VCaP (cell line): ENCODE measurements around the gene FER.

Experiments
- H3K27ac ChIP-seq: fragments of 450-650 bp; 2 replicates; pipeline ENCODE4 v1.5.1; 2017
- TF ChIP-seq, protein P1 (sequence below): fragments of 450-650 bp; conservative IDR thresholded peaks from 2 replicates; pipeline ENCODE4 v1.5.1; 2017; ENCODE audit warnings: mild to moderate bottlenecking, moderate library complexity

FER gene

DNA sequence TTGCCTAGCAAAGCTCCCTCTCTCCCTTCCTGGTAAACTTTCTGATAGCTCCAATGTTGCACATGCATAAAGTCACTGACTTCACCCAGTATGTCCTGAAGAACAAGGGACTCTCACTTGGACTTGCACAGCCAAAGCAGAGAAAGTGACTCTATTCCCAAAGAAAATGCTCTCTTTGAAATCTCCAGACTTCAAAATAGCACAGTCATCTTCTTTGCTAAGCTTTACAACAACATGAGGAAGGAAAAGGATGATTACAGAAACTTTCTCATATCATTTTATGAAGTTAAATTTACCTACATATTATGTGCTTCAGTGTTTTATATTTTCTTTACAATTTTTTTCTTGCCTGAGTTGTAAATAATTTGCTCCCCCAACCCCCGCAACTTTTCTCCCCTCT, 397.4 kb downstream of the FER start:
- TF ChIP-seq, protein P1, sequence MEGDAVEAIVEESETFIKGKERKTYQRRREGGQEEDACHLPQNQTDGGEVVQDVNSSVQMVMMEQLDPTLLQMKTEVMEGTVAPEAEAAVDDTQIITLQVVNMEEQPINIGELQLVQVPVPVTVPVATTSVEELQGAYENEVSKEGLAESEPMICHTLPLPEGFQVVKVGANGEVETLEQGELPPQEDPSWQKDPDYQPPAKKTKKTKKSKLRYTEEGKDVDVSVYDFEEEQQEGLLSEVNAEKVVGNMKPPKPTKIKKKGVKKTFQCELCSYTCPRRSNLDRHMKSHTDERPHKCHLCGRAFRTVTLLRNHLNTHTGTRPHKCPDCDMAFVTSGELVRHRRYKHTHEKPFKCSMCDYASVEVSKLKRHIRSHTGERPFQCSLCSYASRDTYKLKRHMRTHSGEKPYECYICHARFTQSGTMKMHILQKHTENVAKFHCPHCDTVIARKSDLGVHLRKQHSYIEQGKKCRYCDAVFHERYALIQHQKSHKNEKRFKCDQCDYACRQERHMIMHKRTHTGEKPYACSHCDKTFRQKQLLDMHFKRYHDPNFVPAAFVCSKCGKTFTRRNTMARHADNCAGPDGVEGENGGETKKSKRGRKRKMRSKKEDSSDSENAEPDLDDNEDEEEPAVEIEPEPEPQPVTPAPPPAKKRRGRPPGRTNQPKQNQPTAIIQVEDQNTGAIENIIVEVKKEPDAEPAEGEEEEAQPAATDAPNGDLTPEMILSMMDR = no peak
- no peak overlapping the region for H3K27ac ChIP-seq

DNA sequence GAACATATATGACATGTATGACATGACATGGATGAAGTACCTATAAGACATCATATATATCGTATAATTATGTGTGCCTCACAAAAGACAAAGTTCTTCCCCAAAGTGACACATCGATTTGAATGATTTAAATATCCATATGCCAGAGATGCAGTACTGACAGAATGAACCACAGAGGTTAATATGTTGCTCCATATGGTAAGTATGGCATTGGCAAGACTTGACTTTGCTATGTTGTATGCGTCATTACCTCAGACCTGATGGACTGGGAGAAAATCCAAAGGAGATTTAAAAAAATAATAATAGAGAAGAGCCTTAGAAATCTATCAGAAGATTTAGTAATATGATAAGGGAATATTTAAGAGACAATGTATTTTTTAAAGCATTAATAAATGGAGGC, 398.9 kb downstream of the FER start:
- no peak overlapping the region for H3K27ac ChIP-seq
- TF ChIP-seq, protein P1 = no peak

- no peak overlapping the region for H3K27ac ChIP-seq
- TF ChIP-seq, protein P1 = no peak
Observed at GRCh38 chr5:109152565-109152964, 404.9 kb downstream of the FER start.

DNA sequence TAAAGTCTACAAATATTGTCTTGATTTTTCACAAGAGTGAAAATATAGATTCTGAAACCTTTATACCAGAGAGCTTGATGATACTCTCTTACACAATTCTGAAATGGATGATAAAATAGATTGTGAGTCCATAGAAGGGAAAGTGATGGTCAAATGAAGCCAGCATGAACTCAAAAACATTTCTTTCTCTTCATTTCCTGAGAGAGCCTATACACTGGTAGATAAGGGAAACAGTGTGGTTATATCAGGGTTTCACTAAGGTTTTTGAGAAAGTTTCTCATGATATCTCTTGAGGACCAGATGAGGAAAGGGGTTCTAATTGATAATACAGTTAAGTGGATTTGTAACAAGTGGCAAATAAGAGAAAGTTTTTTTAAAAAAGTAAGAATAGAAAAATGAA, 407.9 kb downstream of the FER start:
- TF ChIP-seq, protein P1 = no peak
- H3K27ac ChIP-seq = no peak overlapping the region

DNA sequence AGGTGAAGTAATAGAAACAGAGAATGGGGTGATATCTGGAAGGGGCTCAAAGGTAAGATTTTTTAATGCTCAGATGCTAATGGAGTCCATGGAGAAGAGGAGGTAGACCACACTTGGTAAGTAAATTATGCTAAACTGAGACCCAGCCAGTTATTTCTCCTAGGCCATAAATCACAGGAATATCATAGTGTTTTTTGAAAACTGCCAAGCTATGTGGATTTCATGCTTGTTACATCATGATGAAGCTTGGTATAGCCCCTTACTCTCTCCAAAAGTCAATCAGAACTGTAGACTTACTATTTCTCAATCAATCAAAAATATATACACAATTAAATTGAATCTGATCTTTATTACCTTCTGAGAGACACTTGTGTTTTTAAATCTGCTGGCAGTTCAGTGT, 409.2 kb downstream of the FER start:
- TF ChIP-seq, protein P1 = no peak
- no peak overlapping the region for H3K27ac ChIP-seq

GRCh38 chr5:109160468-109160867, 412.8 kb downstream of the FER start:
- TF ChIP-seq, protein P1 = no peak
- no peak overlapping the region for H3K27ac ChIP-seq

DNA sequence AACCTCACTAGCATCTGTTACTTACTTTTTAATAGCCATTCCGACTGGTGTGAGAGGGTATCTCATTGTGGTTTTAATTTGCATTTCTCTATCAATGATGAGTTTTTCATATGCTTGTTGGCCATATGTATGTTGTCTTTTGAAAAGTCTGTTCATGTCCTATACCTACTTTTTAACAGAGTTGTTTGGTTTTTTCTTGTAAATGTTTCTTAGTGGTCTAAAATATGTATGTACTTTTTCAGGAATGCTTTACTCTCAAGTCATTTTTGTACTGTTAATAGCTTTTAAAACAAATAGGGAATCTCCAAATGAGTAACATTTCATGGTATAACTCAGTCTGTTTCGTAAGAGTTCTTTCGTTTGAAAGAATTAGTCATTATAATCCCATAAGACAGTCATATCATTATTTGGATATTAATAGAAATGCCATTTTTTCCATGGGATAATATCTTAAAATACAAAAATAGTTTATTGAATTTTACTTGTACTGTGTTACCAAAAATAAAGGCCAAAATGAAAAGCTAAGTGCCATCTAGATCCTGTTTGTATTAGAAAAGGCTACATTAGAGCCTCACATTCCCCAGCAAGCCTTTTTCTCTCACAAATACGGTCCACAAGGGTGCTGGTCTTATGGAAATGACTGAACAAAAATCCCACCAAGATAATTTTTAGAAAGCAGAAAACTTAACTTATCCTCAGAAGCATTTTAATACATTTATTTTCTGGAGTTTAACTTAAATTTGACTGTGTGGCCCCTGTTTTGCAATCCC, 414.4 kb downstream of the FER start:
- TF ChIP-seq, protein P1 = no peak
- H3K27ac ChIP-seq = no peak overlapping the region
